Measurements from ENCODE around the gene TMEM217. TPM values are rescaled to one million over a fixed set of nuclear protein-coding genes. Genes with fewer than 3 reads are reported as not detected.
A peak's percentile ranks its signal among the peaks of the same experiment; 100 is the strongest.

The TMEM217 gene
- total and polyA plus RNA-seq, 2 experiments from 2014 or later, result 0.87 to 2.1 TPM

GRCh38 chr6:37209461-37210205, 48.3 kb downstream of the TMEM217 start:
- WGBS (ENCODE audit: low lambda C conversion rate, missing lambda C conversion rate), result 91% methylated on average over 12 of the region's 12 CpGs
- Histone ChIP-seq H3K27me3 (no peaks in the 10 kb centered on the region), H3K4me1 (ENCODE audit: insufficient read depth) (peaks cover 11% of the 10 kb centered on the region), H3K79me2 (no peaks in the 10 kb centered on the region), H3K4me2 (no peak overlapping the region), H3K4me3 (no peak overlapping the region), H3K9me3 (ENCODE audit: low read depth) (no peaks in the 10 kb centered on the region), H2AFZ (no peak overlapping the region), H3K36me3 (replicated peaks; ENCODE audit: insufficient read depth, low read depth) (no peaks in the 10 kb centered on the region), H4K20me1 (ENCODE audit: insufficient read depth, poor library complexity, severe bottlenecking) (no peaks in the 10 kb centered on the region), H3K27ac (no peak overlapping the region), H3K9me2 (replicated peaks; ENCODE audit: insufficient read depth) (no peaks in the 10 kb centered on the region)
- TF ChIP-seq EZH2 (IDR thresholded peaks at IDR 0.05; ENCODE audit: borderline replicate concordance) (no peak), EZH2phosphoT487 (IDR thresholded peaks at IDR 0.05; ENCODE audit: low read depth, severe bottlenecking, unreplicated experiment) (no peak)
- TF ChIP-seq, protein P1, sequence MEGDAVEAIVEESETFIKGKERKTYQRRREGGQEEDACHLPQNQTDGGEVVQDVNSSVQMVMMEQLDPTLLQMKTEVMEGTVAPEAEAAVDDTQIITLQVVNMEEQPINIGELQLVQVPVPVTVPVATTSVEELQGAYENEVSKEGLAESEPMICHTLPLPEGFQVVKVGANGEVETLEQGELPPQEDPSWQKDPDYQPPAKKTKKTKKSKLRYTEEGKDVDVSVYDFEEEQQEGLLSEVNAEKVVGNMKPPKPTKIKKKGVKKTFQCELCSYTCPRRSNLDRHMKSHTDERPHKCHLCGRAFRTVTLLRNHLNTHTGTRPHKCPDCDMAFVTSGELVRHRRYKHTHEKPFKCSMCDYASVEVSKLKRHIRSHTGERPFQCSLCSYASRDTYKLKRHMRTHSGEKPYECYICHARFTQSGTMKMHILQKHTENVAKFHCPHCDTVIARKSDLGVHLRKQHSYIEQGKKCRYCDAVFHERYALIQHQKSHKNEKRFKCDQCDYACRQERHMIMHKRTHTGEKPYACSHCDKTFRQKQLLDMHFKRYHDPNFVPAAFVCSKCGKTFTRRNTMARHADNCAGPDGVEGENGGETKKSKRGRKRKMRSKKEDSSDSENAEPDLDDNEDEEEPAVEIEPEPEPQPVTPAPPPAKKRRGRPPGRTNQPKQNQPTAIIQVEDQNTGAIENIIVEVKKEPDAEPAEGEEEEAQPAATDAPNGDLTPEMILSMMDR (IDR thresholded peaks at IDR 0.05; ENCODE audit: poor library complexity), result no peak
- no peak for DNase-seq (ENCODE audit: low spot score)

DNA sequence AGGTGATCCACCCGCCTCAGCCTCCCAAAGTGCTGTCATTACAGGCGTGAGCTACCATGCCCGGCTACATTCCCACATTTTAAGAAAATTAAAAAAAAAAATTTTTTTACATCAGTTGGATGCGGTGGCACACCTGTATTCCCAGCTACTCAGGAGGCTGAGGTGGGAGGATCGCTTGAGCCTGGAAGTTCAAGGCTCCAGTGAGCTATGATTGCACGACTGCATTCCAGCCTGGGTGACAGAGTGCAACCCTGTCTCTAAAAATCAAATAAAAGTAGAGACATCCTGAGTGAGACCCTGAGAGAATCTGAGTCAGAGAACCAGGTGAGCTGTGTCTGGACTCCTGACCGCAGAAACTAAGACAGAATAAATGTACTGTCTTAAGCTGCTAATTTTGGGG, 49.2 kb downstream of the TMEM217 start:
- Histone ChIP-seq H3K9me3 (ENCODE audit: low read depth) (no peaks in the 10 kb centered on the region), H3K9me2 (replicated peaks; ENCODE audit: insufficient read depth) (no peaks in the 10 kb centered on the region), H3K27ac (no peak overlapping the region), H3K79me2 (no peaks in the 10 kb centered on the region), H3K4me1 (ENCODE audit: insufficient read depth) (peaks cover 17% of the 10 kb centered on the region), H3K27me3 (no peaks in the 10 kb centered on the region), H4K20me1 (ENCODE audit: insufficient read depth, poor library complexity, severe bottlenecking) (no peaks in the 10 kb centered on the region), H3K4me3 (no peak overlapping the region), H2AFZ (no peak overlapping the region), H3K4me2 (no peak overlapping the region), H3K36me3 (replicated peaks; ENCODE audit: insufficient read depth, low read depth) (no peaks in the 10 kb centered on the region)
- 90% methylated on average over 7 of the region's 7 CpGs for WGBS (ENCODE audit: low lambda C conversion rate, missing lambda C conversion rate)
- no peak for DNase-seq (ENCODE audit: low spot score)
- TF ChIP-seq, protein P1 (IDR thresholded peaks at IDR 0.05; ENCODE audit: poor library complexity), result no peak
- TF ChIP-seq EZH2phosphoT487 (IDR thresholded peaks at IDR 0.05; ENCODE audit: low read depth, severe bottlenecking, unreplicated experiment) (no peak), EZH2 (IDR thresholded peaks at IDR 0.05; ENCODE audit: borderline replicate concordance) (no peak)

- H3K9me3 ChIP-seq (ENCODE audit: low read depth), result no peaks in the 10 kb centered on the region
- H3K36me3 ChIP-seq (replicated peaks; ENCODE audit: insufficient read depth, low read depth), result no peaks in the 10 kb centered on the region
- no peak overlapping the region for H3K27ac ChIP-seq
- TF ChIP-seq, protein P1 (IDR thresholded peaks at IDR 0.05; ENCODE audit: poor library complexity), result peak; percentile 54
- no peak for TF ChIP-seq EZH2phosphoT487 (IDR thresholded peaks at IDR 0.05; ENCODE audit: low read depth, severe bottlenecking, unreplicated experiment)
- peaks cover 24% of the 10 kb centered on the region for H3K4me1 ChIP-seq (ENCODE audit: insufficient read depth)
- no peak overlapping the region for H2AFZ ChIP-seq
- H4K20me1 ChIP-seq (ENCODE audit: insufficient read depth, poor library complexity, severe bottlenecking), result no peaks in the 10 kb centered on the region
- H3K9me2 ChIP-seq (replicated peaks; ENCODE audit: insufficient read depth), result no peaks in the 10 kb centered on the region
- H3K27me3 ChIP-seq, result no peaks in the 10 kb centered on the region
- H3K4me3 ChIP-seq, result no peak overlapping the region
- DNase-seq (ENCODE audit: low spot score), result peak; percentile 84
- H3K79me2 ChIP-seq, result no peaks in the 10 kb centered on the region
- WGBS (ENCODE audit: low lambda C conversion rate, missing lambda C conversion rate), result 63% methylated on average over 7 of the region's 7 CpGs
- no peak overlapping the region for H3K4me2 ChIP-seq
These were observed 50.0 kb downstream of the TMEM217 start for GRCh38 chr6:37207903-37208456.

All from hepatocyte (in vitro differentiated cells).